ENCODE data around the gene PHTF2.

GRCh38 chr7:77760809-77761453 is 37.6 kb upstream of the PHTF2 start:
- no peak for TF ChIP-seq ELF1 (IDR thresholded peaks at IDR 0.05; ENCODE audit: borderline replicate concordance, low read depth)
- TF ChIP-seq CTCF (IDR thresholded peaks at IDR 0.05 in 2 of 3, conservative IDR thresholded peaks at IDR 0.05 in 1 of 3; ENCODE audit: borderline replicate concordance in 1 of 3, insufficient read depth in 1 of 3, low read depth in 2 of 3, low read length in 2 of 3): no peak
- no peak for TF ChIP-seq RAD21 (IDR thresholded peaks at IDR 0.05; ENCODE audit: low read depth)

Data from HCT116 (cell line).